ENCODE results near the gene SEC22A. TPM values are rescaled to one million over a fixed set of nuclear protein-coding genes. Genes with fewer than 3 reads are reported as not detected.

The SEC22A gene
- total and polyA plus RNA-seq, 2 of the 8 experiments (the other 6 are each of a cell fraction or from before 2014, with no cell fraction given), result 10.6 to 17.1 TPM

- Histone ChIP-seq H3K4ac (replicated peaks; ENCODE audit: insufficient read length, low read depth, low read length) (no peak overlapping the region), H3K23me2 (ENCODE audit: low read depth, low read length) (no peaks in the 10 kb centered on the region), H3K79me2 (ENCODE audit: control insufficient read depth in 1 of 2, insufficient read depth in 2 of 2, low read length in 2 of 2) (no peaks in the 10 kb centered on the region), H3K4me2 (ENCODE audit: insufficient read depth in 1 of 2, low read depth in 2 of 2, low read length in 2 of 2) (no peak overlapping the region), H2BK120ac (replicated peaks; ENCODE audit: low read depth, low read length) (no peak overlapping the region), H3K9ac (replicated peaks in 1 of 4; ENCODE audit: extremely low read depth in 1 of 4, low read depth in 3 of 4, low read length in 3 of 4) (no peak overlapping the region), H3K23ac (ENCODE audit: insufficient read length) (no peak overlapping the region), H2BK12ac (ENCODE audit: low read depth, low read length) (no peak overlapping the region), H2BK20ac (ENCODE audit: low read length) (no peak overlapping the region), H3K36me3 (ENCODE audit: control insufficient read depth in 2 of 4, insufficient read depth in 4 of 4, low read length in 3 of 4) (0 out of 8 replicates have a peak, but pooled peaks cover 0 to 2% (median 0%) of the 10 kb centered on the region in 4 experiments), H2BK15ac (ENCODE audit: low read length) (no peak overlapping the region), H3K79me1 (ENCODE audit: low read depth, low read length) (no peaks in the 10 kb centered on the region), H3K56ac (replicated peaks; ENCODE audit: insufficient read length, low read depth, low read length) (no peak overlapping the region), H3K27me3 (replicated peaks in 1 of 4; ENCODE audit: control insufficient read depth in 3 of 4, extremely low read depth in 1 of 4, insufficient read depth in 3 of 4, low read length in 3 of 4) (no peaks in the 10 kb centered on the region), H2AK5ac (ENCODE audit: low read depth, low read length) (no peak overlapping the region), H3K27ac (ENCODE audit: low read depth, low read length) (no peak overlapping the region), H3K9me3 (ENCODE audit: insufficient read depth in 2 of 2, low read depth in 1 of 2, low read length in 1 of 2) (no peaks in the 10 kb centered on the region), H4K20me1 (replicated peaks in 1 of 2; ENCODE audit: control insufficient read depth in 1 of 2, insufficient read depth in 2 of 2, low read length in 2 of 2) (no peaks in the 10 kb centered on the region), H3K4me3 (ENCODE audit: extremely low read depth in 1 of 4, insufficient read depth in 2 of 4, low read depth in 3 of 4, low read length in 4 of 4) (no peak overlapping the region), H2BK5ac (ENCODE audit: low read depth, low read length) (no peak overlapping the region), H3K18ac (ENCODE audit: extremely low read depth, low read length) (no peak overlapping the region), H4K91ac (replicated peaks; ENCODE audit: insufficient read length, low read length) (no peak overlapping the region), H3K4me1 (replicated peaks in 1 of 4; ENCODE audit: control insufficient read depth in 3 of 4, insufficient read depth in 4 of 4, low read length in 3 of 4) (no peaks in the 10 kb centered on the region), H3K14ac (ENCODE audit: insufficient read length) (no peak overlapping the region), H4K8ac (ENCODE audit: extremely low read depth, insufficient read depth, low read length) (no peak overlapping the region), H2AFZ (ENCODE audit: low read length) (no peak overlapping the region), H4K5ac (ENCODE audit: insufficient read length, low read depth, low read length) (no peak overlapping the region)
- DNase-seq (ENCODE audit: low read depth in 1 of 2, low spot score in 2 of 2) (no peak), FAIRE-seq (no peak)
- ChIA-PET POLR2A (ENCODE audit: partially characterized antibody) (no interaction called here), CTCF (ENCODE audit: partially characterized antibody) (interaction anchor here (1.4 kb wide), 1 partner anchor 19 kb away, joined by 3 read pairs; no protein-coding TSS in a partner anchor)
- WGBS, 2 experiments (ENCODE audit: extremely low coverage in 1 of 2, insufficient coverage in 1 of 2, insufficient read length in 1 of 2, insufficient replicate concordance in 2 of 2, low coverage in 1 of 2, low lambda C conversion rate in 2 of 2, missing lambda C conversion rate in 1 of 2), result 89 to 100% methylated on average over 2 to 5 of the region's 5 CpGs
- no peak for TF ChIP-seq SUZ12 (IDR thresholded peaks at IDR 0.05; ENCODE audit: low read length)
- TF ChIP-seq SP2 (IDR thresholded peaks at IDR 0.05; ENCODE audit: low read length), result no peak
- TF ChIP-seq POLR2AphosphoS5 (IDR thresholded peaks at IDR 0.05; ENCODE audit: low read depth, low read length), result no peak
- TF ChIP-seq E2F6 (IDR thresholded peaks at IDR 0.05), result no peak
- no peak for TF ChIP-seq CBX5 (IDR thresholded peaks at IDR 0.05; ENCODE audit: low read depth, low read length)
- no peak for TF ChIP-seq JUND (IDR thresholded peaks at IDR 0.05; ENCODE audit: low read length)
- no peak for TF ChIP-seq USF2 (IDR thresholded peaks at IDR 0.05; ENCODE audit: low read length)
- TF ChIP-seq TEAD4 (IDR thresholded peaks at IDR 0.05; ENCODE audit: low read depth, low read length), result no peak
- no peak for TF ChIP-seq TAF1 (IDR thresholded peaks at IDR 0.05; ENCODE audit: low read depth, low read length)
- TF ChIP-seq HDAC2 (IDR thresholded peaks at IDR 0.05; ENCODE audit: borderline replicate concordance in 1 of 2, low read depth in 2 of 2, low read length in 2 of 2), result no peak
- TF ChIP-seq POU5F1 (IDR thresholded peaks at IDR 0.05; ENCODE audit: low read depth, low read length), result no peak
- no peak for TF ChIP-seq RNF2 (IDR thresholded peaks at IDR 0.05; ENCODE audit: borderline replicate concordance, low read depth, low read length, missing control alignments, poor library complexity, severe bottlenecking)
These were observed 61.1 kb downstream of the SEC22A start for GRCh38 chr3:123262868-123263267.
